ENCODE results near the gene SLC35F3.

The SLC35F3 gene

DNA sequence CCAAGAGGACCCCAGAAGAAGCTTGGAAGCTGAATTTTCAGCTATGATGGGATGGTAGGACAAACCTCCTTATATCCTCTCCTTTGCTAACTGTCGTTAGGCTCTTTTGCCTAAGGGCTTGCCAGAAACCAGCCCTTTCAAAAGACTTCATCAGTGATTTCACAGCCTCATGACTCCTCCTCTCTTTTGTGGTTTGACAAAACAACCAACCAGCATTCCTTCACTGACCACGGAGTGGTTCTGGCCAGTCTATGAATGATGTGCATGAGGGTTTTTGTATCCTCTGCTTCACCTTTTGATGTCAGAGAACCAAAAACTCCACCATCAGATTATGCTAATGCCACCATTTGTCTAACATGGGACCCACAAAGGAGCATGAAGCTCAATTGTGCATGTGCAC is 351.9 kb downstream of the SLC35F3 start:
- DNase-seq (ENCODE audit: low read depth), result no peak

DNA sequence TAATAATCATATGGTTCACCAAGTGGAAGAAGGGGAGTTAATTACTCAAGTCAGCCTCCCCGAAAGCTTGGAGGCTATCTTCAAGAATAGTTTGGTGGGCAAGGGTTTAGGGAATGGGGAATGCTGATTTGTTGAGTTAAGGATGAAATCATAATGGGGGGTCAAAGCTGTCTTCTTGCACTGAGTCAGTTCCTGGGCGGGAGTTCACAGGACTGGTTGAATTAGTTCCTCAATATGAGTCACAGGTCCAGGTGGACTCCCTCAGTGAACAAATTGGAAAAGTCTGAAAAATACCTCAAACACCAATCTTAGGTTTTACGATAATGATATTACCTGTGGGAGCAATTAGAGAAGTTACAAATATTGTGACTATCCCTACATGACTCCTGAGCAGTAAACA is 353.6 kb downstream of the SLC35F3 start:
- DNase-seq (ENCODE audit: low read depth), result no peak

DNA sequence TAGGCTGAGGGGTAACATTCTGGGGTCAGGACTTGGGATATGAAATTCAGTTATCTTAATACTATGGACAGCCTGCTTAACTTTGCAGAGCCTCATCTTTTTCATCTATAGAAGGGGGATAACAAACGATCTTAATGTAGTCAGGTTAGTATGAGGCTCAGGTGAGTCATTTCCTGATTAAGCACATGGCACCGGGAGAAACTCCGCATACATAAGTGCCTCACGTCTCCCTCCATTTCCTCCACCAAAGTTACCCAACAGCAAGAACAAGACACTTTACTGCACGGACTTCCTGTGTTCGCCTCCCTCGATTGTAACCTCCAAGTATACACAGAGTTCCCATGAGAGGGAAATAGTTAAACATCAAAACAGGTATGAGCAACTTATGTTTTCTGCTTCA is 356.1 kb downstream of the SLC35F3 start:
- peak; percentile 9 for DNase-seq (ENCODE audit: low read depth)

DNA sequence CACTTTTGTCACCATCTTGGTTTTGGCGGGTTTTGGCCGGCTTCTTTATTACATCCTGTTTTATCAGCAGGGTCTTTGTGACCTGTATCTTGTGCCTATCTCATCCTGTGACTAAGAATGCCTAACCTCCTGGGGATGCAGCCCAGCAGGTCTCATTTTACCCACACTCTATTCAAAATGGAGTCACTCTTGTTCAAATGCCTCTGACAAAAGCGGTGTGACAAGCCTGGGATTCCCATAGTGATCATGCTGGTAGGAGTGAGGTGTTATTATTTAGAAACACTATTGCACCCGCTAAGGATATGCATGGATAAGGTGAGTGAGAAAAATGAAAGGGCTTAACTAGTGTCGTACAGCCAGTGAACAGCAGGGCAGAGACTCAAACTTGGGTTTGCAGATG is 357.1 kb downstream of the SLC35F3 start:
- DNase-seq (ENCODE audit: low read depth), result no peak

DNA sequence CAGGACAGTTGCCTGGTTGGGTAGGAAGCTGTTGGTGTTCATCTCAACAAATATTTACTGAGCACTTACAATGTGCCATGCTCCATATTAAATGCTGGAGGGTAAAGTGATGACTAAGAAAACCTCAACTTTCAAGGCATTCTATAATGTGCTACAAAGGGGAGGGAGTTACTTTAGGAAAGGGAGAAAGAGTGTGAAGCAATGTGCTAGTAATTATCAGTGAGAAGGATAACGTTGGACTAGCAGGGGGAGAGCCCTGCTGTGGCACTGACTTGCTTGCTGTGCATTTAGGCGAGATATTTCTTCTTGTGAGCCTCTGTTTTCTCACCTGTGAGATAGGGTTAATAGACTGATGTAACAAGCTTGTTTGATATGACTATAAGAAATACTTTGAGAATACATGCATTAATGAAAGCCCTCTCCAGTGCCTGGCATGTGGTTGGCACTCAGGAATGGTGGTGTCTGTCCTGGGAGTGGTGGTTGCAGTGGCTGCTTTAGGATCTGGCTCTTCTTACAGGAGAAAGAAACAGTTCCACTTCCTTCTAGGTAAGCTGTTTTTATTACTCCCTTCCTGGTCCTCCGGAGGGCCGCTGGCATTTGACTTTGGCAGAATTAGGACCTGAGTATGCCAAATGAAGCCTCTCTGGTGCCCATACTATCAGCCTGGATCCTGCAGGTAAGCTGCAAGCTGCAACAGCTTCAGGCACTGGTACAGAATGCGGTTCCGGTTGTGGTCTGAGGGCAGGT is 357.7 kb downstream of the SLC35F3 start:
- DNase-seq (ENCODE audit: low read depth), result no peak

DNA sequence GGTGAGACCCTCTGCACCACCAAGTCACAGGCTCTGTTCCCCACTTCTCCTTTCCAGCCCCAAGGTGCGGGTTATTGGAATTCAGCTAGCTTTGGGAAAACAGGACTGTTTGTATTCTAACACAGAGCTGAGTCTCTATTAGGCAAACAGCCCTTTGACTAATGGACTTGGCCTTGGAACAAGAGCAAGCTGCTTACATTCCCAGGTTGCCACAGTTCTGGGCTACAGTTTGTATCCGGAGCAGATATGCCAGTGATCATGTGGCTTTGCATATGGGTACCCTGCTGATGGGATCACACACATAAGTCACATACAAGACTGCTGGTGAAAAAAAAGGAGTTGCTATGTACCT is 358.3 kb downstream of the SLC35F3 start:
- DNase-seq (ENCODE audit: low read depth), result no peak

DNA sequence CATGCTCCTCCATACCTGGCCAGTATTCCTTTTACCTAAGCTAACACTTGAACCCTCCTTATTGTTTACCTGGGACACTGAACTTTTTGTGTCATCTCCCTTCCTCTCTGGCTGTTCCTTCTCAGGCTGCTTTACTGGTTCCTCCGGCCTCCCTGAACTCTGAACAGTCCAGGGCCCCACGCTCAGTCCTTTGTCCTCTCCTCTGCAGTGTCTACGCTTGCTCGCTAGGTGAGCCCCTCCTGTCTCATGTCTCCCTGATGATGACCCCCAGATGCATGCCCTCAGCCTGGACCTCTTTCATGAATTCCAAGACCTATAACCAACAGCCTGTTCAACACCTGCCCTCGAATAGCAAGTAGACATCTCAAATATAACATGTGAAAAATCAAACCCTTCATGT is 360.4 kb downstream of the SLC35F3 start:
- no peak for DNase-seq (ENCODE audit: low read depth)

DNA sequence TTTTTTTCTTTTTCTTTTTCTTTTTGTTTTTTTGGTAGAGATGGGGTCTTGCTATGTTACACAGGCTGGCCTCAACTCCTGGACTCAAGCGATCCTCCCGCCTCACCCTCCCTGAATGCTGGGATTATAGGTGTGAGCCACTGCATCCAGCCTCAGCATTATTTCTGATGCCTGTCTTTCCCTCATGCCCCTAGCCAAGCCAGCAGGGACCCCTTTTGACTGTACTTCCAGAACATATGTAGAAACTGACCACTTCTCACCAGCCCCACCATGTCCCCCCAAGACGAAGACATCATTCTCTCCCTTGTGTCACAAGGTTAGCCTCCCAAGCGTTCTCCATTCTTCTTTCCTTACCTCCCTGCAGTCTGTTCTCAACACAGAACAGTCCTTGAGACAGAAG is 360.8 kb downstream of the SLC35F3 start:
- DNase-seq (ENCODE audit: low read depth), result no peak

DNA sequence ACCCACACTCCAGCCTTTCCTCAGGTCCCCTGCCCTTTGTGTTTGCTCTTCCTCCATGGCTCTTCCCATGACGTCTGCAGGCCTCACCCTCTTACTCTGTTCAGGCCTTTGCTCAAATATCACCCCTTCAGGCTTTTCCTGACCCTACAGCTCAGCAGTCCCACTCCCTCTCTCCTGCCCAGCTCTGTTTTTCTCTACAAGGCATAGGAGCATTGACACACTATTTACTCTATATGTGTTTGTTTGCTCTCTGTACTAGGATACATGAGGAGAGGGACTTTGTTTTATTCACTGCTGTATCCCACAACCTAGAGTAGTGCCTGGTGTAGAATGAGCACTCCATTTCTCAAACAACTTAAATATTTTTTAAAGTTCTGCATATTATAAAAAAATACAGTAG is 361.4 kb downstream of the SLC35F3 start:
- no peak for DNase-seq (ENCODE audit: low read depth)

DNA sequence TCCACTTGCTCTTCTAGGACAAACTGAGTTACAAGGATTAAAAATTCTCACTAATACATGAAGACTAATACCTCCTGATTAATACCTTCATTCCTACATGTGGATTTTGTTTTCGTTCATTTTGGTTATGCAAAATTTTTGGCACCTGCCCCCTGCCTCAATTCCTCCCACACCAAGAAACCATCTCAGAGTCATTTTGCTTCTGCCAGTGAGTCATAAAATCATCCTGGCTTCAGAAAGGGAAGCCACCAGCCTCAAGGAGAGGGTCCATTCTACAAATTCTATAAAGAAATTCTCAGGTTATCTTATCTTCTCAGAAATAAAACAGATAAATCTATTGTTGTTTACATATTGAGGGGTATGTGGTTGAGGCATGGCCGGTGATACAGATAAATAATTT is 365.6 kb downstream of the SLC35F3 start:
- no peak for DNase-seq (ENCODE audit: low read depth)

DNA sequence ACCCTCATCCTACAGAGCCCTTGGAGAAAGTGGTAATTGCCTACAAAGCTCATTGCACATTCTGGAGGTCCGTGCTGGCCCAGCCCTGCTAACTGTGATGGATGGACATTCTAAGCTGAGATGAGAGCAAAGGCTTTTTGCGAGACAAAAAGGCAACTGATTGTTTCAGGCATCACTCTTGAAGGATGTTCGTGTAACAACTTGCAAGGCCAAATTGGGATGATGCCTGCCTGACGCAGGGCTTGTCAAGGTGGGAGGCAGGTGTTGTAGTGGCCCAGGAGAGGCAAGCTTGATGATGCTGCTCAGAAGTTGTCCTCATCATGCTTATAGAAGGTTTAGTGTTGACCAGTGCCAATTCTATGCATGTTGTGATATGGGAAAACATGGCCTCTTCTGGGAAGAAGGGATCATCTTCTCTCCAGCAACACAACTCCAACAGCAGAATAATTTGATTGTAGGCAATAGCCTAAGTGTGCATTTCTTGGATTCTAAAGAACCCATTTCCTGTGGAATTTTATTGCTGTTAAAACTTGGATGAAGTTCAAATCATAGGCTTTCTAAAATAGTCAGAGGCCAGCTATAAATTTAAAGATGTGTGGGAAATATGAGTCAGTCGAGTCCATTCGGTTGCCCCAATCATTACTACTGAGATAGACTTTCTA is 366.2 kb downstream of the SLC35F3 start:
- no peak for DNase-seq (ENCODE audit: low read depth)

DNA sequence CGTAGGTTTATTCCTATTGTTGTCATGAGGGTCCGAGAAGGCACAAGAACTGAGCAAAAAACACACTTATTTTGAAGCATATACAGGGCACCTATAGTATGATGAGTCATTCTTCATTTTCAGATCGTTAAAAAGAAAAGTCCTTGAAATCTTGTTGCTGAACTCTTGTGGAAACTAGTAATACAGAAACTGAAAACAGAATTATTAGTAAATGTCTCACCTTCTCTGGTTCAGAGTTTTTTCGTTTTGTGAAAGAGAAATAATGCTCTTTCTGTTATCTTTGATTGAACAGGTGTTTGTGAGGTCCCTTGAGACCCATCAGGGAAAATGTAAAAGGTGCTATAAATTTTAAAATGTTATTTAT is 366.7 kb downstream of the SLC35F3 start:
- DNase-seq (ENCODE audit: low read depth), result no peak

DNA sequence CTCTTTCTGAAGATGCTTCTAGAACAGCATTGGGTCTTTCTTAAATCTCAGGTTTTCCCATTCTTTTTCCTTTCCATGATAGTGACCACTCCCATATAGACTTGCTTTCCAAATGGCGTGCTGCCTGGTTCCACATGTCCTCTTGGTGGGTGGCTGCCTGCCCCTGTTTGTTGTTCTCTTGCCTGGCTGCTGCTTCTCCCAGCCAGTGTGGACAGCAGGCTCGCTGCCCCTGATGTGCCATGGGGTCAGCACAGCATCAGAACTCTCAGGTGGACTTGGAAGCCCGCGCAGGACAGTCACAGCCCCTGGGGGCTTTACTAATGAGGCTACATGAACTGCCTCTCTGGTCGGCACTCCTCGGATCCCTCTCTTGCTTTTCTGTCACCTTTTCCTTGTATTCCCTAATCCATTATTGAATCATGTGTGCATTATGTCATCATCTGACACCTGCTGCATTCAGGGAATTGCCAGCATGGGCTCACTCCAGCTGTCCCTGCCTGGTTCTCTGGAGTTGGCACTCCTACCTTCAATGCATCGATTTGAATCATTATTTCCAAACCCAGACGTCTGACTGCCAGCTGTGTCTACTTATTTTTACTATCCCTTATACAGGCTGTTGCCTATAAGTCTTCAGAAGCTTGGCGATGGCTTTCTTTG is 368.3 kb downstream of the SLC35F3 start:
- no peak for DNase-seq (ENCODE audit: low read depth)

DNA sequence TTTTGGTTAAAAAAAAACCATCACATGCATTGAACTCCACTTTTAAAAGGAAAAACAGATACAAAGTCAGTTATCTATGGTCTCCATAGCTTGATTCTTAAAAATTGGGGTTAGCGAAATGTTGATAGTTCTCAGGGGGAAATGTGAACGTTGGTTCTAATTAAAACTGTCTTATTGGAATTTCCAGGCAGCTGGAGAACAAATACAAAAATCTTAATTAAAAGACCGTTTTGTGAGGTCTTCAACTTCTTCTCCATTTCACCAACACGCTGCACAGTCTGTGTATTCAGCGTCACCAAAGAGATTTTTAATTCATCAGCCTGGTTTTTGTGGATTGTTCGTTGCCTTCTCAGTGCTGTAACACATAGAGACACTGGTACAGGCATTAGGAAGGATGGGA is 369.5 kb downstream of the SLC35F3 start:
- DNase-seq (ENCODE audit: low read depth), result no peak

DNA sequence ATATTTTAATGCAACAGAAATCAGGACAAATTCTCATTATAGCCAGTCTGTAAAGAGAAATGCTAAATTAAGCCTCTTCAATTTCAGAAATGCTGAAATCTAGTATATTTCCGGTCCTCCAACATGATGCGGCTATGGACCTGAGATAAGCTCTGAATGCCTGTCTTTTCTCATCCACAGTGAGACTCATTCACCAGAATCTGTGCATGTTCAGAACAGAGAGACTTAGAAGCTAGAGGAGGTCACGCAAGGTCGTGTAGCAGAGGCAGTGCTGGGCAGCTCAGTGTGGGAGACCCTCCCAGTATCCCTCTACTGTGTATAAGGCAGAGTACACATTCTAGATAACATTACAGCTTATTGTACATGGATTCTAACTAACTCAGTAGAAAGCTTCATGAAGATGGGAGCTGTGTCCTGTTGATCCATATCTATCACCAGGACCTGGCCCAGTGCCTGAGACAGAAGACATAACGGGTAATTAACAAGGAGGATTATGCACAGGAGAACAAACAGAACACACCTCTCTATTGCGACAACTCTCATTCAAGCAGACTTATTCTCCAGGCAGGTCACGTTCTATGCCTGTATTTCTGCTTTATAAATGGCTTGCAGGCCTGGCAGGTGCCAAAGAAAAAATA is 371.8 kb downstream of the SLC35F3 start:
- DNase-seq (ENCODE audit: low read depth), result no peak

DNA sequence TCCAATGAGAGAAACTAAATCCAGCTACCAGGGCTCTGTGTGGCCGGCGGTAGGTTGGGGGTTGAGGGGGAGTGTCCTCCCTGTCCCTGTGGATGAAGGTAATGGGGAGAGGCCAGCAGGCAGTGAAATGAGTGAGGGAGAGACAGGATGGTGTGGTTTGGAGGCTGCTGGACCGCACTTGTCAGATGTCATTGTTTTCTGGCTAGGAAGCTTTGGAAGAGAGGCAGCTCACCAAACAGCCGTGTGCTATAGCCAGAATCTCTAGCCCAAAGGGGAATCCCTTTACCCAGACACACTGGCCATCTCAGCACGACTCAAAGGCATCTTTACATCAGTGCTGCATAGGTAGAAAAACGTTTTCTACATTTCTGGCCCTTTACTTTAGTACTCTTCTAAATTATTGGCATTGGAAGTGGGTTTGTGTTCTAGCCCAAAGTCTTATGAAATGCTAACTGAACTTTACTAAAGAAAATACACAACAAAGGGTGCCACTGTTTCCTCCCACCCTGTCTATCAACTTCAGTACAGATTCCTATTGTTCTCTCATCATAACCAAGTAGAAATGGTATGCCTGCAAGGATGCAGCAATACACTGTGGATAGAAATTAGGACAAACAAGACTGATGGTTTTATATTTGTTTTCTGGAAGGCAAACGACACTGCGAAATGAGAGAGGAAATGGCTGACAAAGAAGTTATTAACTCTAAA is 372.8 kb downstream of the SLC35F3 start:
- no peak for DNase-seq (ENCODE audit: low read depth)

DNA sequence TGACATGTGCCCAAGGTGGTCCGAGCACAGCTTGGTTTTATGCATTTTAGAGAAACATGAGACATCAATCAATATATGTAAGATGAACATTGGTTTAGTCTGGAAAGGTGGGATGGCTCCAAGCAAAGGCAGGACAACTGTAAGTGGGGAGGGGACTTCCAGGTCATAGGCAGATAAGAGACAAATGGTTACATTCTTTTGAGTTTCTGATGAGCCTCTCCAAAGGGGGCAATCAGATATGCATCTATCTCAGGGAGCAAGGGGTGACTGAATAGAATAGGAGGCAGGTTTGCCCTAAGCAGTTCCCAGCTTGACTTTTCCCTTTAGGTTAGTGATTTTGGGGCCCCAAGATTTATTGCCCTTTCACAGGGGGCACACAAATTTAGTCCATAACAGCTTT is 374.5 kb downstream of the SLC35F3 start:
- DNase-seq (ENCODE audit: low read depth), result no peak

DNA sequence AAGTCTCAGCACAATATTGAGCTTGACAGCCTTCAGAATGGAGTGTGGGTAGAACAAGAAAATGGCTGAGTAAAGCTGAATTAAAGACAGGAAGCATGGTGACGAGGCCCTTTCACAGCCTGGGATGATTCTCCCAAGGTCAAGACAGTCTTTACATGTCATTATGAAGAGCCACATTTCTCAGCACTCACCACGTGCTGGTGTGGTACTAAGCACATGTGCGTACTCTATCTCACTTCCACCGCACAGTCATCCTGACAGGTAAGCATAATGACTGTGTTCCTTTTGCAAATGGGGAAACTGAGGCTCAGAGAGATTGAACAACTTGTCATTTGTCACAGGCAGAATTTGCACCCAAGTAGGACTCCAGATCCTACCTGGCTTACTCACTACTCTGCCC is 376.0 kb downstream of the SLC35F3 start:
- no peak for DNase-seq (ENCODE audit: low read depth)

DNA sequence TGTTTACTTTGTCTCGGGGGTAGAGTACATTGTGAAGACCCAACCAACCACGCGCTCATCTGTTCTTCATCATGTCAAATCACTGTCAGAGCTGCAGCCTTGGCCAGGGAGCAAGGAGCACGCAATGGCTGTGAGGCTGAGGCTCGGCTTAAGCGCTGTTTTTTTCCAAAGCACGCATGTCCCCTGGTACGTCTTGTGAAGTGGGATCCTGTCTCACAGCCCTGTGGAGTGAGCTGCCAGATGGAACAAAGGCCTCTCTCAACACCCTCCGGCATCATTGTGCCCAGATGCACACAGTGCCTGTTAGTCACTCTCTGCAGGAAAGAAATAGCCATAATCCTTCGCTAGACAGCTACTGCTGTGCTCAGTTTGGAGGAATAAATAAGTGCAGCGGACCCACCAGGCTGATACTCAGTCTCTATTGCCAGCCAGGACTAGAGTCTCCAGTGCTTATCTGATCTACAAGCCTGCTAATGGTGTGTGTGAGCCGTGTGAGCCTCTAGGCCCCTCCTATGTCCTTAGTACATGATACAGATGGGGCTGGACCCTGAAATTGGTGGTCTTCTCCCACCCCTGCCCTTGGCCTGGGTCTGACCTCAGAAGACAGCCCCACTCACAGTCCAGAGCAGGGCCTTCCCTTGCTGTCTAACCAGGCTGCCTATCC is 377.5 kb downstream of the SLC35F3 start:
- no peak for DNase-seq (ENCODE audit: low read depth)

DNA sequence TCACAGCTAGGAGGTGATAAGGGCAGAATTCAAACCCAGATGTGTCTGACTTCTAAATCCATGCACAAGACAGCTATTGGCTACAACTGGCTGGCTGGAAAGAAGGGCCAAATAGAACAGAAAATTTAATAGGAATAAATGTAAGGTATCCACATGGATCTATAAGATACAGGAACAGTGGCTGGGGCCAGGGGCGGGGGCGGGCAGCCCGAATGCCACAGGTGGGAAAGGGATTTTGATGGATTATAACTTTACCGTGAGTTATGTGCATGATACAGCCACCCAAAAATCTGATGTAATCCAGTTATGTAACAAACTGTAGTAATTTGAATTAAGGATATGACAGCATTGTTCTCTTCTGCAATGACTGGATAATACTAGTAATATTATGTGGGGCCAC is 381.7 kb downstream of the SLC35F3 start:
- no peak for DNase-seq (ENCODE audit: low read depth)

DNA sequence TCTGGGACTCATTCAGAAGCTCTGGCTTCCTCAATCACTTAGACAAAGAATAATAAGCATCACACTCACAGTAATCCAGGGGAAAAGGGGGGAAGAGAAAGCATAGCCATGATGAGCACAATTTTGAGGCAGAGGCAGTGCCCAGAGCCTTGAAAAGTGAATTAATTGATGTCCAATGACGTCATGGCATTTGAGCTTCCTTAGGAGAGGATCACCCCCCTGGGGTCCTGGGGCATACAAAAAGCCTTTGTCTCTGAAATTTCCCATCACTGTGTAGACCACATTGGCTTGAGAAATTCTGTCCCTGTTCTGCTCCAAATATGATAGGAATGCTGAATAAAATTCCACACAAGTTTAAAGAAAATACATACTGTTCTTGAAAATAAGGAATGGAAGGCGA is 384.5 kb downstream of the SLC35F3 start:
- DNase-seq (ENCODE audit: low read depth), result no peak

All from activated T-cell treated with anti-CD3 and anti-CD28 coated beads for 24 hours (primary cell).